HFFc6 (cell line): ENCODE results near the gene FOXC2. TPM values are rescaled to one million over a fixed set of nuclear protein-coding genes. Genes with fewer than 3 reads are reported as not detected.

Experiments
- DNase-seq: peaks from one replicate; pipeline ENCODE4 v3.0.0-alpha.2; 2018
- H3K27ac Mint-ChIP-seq: 2 replicates; pipeline ENCODE4 v1.8.0; 2020; ENCODE audit warnings: mild to moderate bottlenecking, mixed read lengths
- H3K27me3 Mint-ChIP-seq: 2 replicates; pipeline ENCODE4 v1.8.0; 2021; ENCODE audit warnings: mild to moderate bottlenecking, moderate library complexity, mixed read lengths; ENCODE audit not compliant: insufficient read depth
- H3K36me3 Mint-ChIP-seq: 2 replicates; pipeline ENCODE4 v1.8.0; 2021; ENCODE audit warnings: low read depth, mixed read lengths
- H3K4me1 Mint-ChIP-seq: 2 replicates; pipeline ENCODE4 v1.8.0; 2020; ENCODE audit warnings: low read depth, mixed read lengths
- H3K4me3 Mint-ChIP-seq: 2 replicates; pipeline ENCODE4 v1.8.0; 2020; ENCODE audit warnings: mild to moderate bottlenecking, moderate library complexity, mixed read lengths
- H3K9me3 Mint-ChIP-seq: 2 replicates; pipeline ENCODE4 v1.8.0; 2020; ENCODE audit warnings: mild to moderate bottlenecking, mixed read lengths
- CTCF ChIP-seq: fragments of 200-600 bp; sonication (generic); IDR thresholded peaks from 2 replicates; pipeline ENCODE4 v1.5.0; 2021; ENCODE audit warnings: antibody characterized with exemption, mild to moderate bottlenecking
- total RNA-seq, 6 experiments: library from RNA; stranded (reverse); fragmentation: NEBNext Ultra II Directional; extraction: Animal tissue kit (Norgen Biotek cat#: 25700); gene quantifications; 2 replicates in 1 of 6; 3 replicates in 5 of 6; pipeline ENCODE4 v1.2.3, GENCODE V29; 2021

Gene FOXC2
- total RNA-seq, 6 experiments from 2014 or later: 6.3 to 8.4 (median 7.9) TPM

DNA sequence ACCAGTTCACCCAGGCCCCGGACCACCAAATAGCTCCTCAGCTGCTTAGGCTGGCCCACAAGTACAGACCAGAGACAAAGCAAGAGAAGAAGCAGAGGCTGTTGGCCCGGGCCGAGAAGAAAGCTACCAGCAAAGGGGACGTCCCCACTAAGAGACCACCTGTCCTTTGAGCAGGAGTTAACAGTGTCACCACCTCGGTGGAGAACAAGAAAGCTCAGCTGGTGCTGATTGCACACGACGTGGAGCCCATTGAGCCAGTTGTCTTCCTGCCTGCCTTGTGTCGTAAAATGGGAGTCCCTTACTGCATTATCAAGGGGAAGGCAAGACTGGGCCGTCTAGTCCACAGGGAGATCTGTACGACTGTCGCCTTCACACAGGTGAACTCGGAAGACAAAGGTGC lies 40.9 kb upstream of the FOXC2 start:
- peaks cover 20% of the 10 kb centered on the region for H3K27me3 Mint-ChIP-seq
- H3K36me3 Mint-ChIP-seq: peaks cover 20% of the 10 kb centered on the region
- H3K4me1 Mint-ChIP-seq: peaks cover 21% of the 10 kb centered on the region
- DNase-seq: no peak
- no peak overlapping the region for H3K4me3 Mint-ChIP-seq
- H3K9me3 Mint-ChIP-seq: peaks cover 6% of the 10 kb centered on the region
- H3K27ac Mint-ChIP-seq: no peak overlapping the region
- no peak for TF ChIP-seq CTCF

GRCh38 chr16:86527366-86527765 lies 39.3 kb upstream of the FOXC2 start:
- H3K36me3 Mint-ChIP-seq: peaks cover 22% of the 10 kb centered on the region
- H3K27me3 Mint-ChIP-seq: peaks cover 15% of the 10 kb centered on the region
- peaks cover 21% of the 10 kb centered on the region for H3K4me1 Mint-ChIP-seq
- H3K27ac Mint-ChIP-seq: no peak overlapping the region
- no peak overlapping the region for H3K4me3 Mint-ChIP-seq
- no peak for TF ChIP-seq CTCF
- no peak for DNase-seq
- H3K9me3 Mint-ChIP-seq: peaks cover 6% of the 10 kb centered on the region

GRCh38 chr16:86528061-86528929 lies 38.3 kb upstream of the FOXC2 start:
- Mint-ChIP-seq H3K9me3 (peaks cover 6% of the 10 kb centered on the region), H3K4me3 (no peak overlapping the region), H3K27me3 (peaks cover 15% of the 10 kb centered on the region), H3K27ac (no peak overlapping the region), H3K4me1 (peaks cover 21% of the 10 kb centered on the region), H3K36me3 (peaks cover 24% of the 10 kb centered on the region)
- no peak for TF ChIP-seq CTCF
- DNase-seq: no peak

GRCh38 chr16:86529160-86529559 lies 37.5 kb upstream of the FOXC2 start:
- Mint-ChIP-seq H3K27me3 (peaks cover 9% of the 10 kb centered on the region), H3K4me1 (peaks cover 21% of the 10 kb centered on the region), H3K9me3 (peaks cover 6% of the 10 kb centered on the region), H3K27ac (no peak overlapping the region), H3K4me3 (no peak overlapping the region), H3K36me3 (peaks cover 24% of the 10 kb centered on the region)
- TF ChIP-seq CTCF: no peak
- peak; percentile 50 for DNase-seq

- Mint-ChIP-seq H3K4me1 (peaks cover 21% of the 10 kb centered on the region), H3K4me3 (no peak overlapping the region), H3K9me3 (peaks cover 6% of the 10 kb centered on the region), H3K36me3 (peaks cover 24% of the 10 kb centered on the region), H3K27ac (no peak overlapping the region), H3K27me3 (peaks cover 2% of the 10 kb centered on the region)
- DNase-seq: no peak
- no peak for TF ChIP-seq CTCF
These were observed 36.1 kb upstream of the FOXC2 start for GRCh38 chr16:86530251-86531190.
